Adrenal gland (tissue), 12 donors: ENCODE measurements around the gene CCNY. TPM values are rescaled to one million over a fixed set of nuclear protein-coding genes. Genes with fewer than 3 reads are reported as not detected.

ENCODE experiments used
- DNase-seq, 7 donors: peaks; one replicate each; pipeline ENCODE4 v3.0.0-alpha.2; 2019 to 2020
- H3K27ac ChIP-seq, 5 donors: fragments of 200-600 bp; sonication (generic) in 4 of 5; 1 replicate in 3 of 5; 2 replicates in 2 of 5; pipeline versions ENCODE4 v1.5.1 to v1.8.0; 2016 to 2020; ENCODE audit warnings: mild to moderate bottlenecking in 1 of 5
- H3K27me3 ChIP-seq: fragments of 200-600 bp; 2 replicates; pipeline ENCODE4 v1.8.0; 2021
- H3K36me3 ChIP-seq, 2 donors: fragments of 200-600 bp; replicated peaks in 1 of 2; 1 replicate in 1 of 2; 2 replicates in 1 of 2; pipeline versions ENCODE4 v1.5.1 to v1.8.0; 2018 to 2022
- H3K4me1 ChIP-seq, 2 donors: fragments of 200-600 bp; replicated peaks in 1 of 2; 1 replicate in 1 of 2; 2 replicates in 1 of 2; pipeline versions ENCODE4 v1.5.1 to v1.8.0; 2018 to 2021
- H3K4me3 ChIP-seq, 4 donors: fragments of 200-600 bp; sonication (generic) in 3 of 4; one replicate each; pipeline ENCODE4 v1.5.1; 2016 to 2018
- H3K9me3 ChIP-seq, 3 donors: fragments of 200-600 bp; sonication (generic) in 1 of 3; replicated peaks in 1 of 3; 1 replicate in 2 of 3; 2 replicates in 1 of 3; pipeline versions ENCODE4 v1.5.1 to v1.8.0; 2016 to 2021
- CTCF ChIP-seq, 6 experiments: fragments of 450-650 bp in 4 of 6; fragments of 200-600 bp in 2 of 6; sonication (generic) in 1 of 6; IDR thresholded peaks; 1 replicate in 5 of 6; 2 replicates in 1 of 6; pipeline versions ENCODE4 v1.5.1 to v1.8.0; 2016 to 2021; ENCODE audit warnings: antibody characterized with exemption in 6 of 6, mild to moderate bottlenecking in 2 of 6, moderate library complexity in 1 of 6
- POLR2A ChIP-seq, 2 donors: fragments of 450-650 bp; IDR thresholded peaks; one replicate each; pipeline ENCODE4 v1.6.1; 2017; ENCODE audit warnings: antibody characterized with exemption in 2 of 2, mild to moderate bottlenecking in 2 of 2, moderate library complexity in 1 of 2
- WGBS, 4 donors: extraction: QIAGEN DNeasy Blood & Tissue Kit in 2 of 4; methylation state at CpG; one replicate each; pipeline versions ENCODE4 v1.1.5 to v1.1.7; 2013 to 2017; 5-methylcytosine and 5-hydroxymethylcytosine counted together
- intact Hi-C, 2 donors: fragments of 100-400 bp; cut with DNase I; formaldehyde crosslinking; loops; one replicate each; pipeline versions ENCODE4 v1.14.1 to v1.15.0; 2022 to 2023
- polyA plus RNA-seq, 3 donors: library from polyadenylated mRNA; stranded (reverse); fragments of 200-250 nt in 2 of 3; fragments of 350-450 nt in 1 of 3; fragmentation: Illumina TruSeq in 1 of 3; extraction: RNeasy Lipid Tissue Mini Kit (QIAGEN cat#74804) in 1 of 3; gene quantifications; one replicate each; pipeline ENCODE4 v1.2.3, GENCODE V29; 2013 to 2014
- total RNA-seq, 9 donors: library from RNA; depleted of rRNA in 4 of 9; stranded (reverse); fragments of >200 nt in 4 of 9; fragments of 120-200 nt in 1 of 9; fragmentation: NEBNext Ultra II Directional in 1 of 9; extraction: Animal tissue kit (Norgen Biotek cat#: 25700) in 1 of 9; gene quantifications; one replicate each; pipeline versions ENCODE4 v1.1.0 to v1.2.4, GENCODE V29; 2013 to 2023
- donor health status: healthy with polysubstance abuse.
- donor health status: Bipolar disorder and iron deficiency.
- donor health status: DM: yes; HTN: yes; CAD: no.
- donor health status: DM: no; HTN: no; CAD: no.
- donor health status: DM: no; HTN: no; CAD: no.
- donor health status: DM: yes; HTN: yes; CAD: no.

The CCNY gene
- total and polyA plus RNA-seq, 12 donors: 18.3 to 87.0 (median 45.2) TPM

GRCh38 chr10:35464825-35465456, 128.6 kb downstream of the CCNY start:
- intact Hi-C loops: no loop called here
- no peaks in the 10 kb centered on the region for H3K27me3 ChIP-seq
- peaks cover 3 to 54% of the 10 kb centered on the region in 2 donors for H3K4me1 ChIP-seq
- H3K27ac ChIP-seq: no peak overlapping the region
- WGBS, 4 donors: 84 to 93% (median 86%) methylated on average over 11 of the region's 11 CpGs
- H3K4me3 ChIP-seq: no peak overlapping the region
- H3K9me3 ChIP-seq: no peaks in the 10 kb centered on the region
- no peaks in the 10 kb centered on the region for H3K36me3 ChIP-seq
- DNase-seq: no peak
- TF ChIP-seq CTCF (IDR thresholded peaks at IDR 0.05) (no peak), POLR2A (IDR thresholded peaks at IDR 0.05) (no peak)

GRCh38 chr10:35465673-35466072, 129.4 kb downstream of the CCNY start:
- Histone ChIP-seq H3K36me3 (no peaks in the 10 kb centered on the region), H3K4me3 (no peak overlapping the region), H3K9me3 (no peaks in the 10 kb centered on the region), H3K4me1 (peaks cover 3 to 51% of the 10 kb centered on the region in 2 donors), H3K27ac (no peak overlapping the region), H3K27me3 (no peaks in the 10 kb centered on the region)
- DNase-seq: no peak
- intact Hi-C loops: no loop called here
- 79 to 85% (median 83%) methylated on average over 5 of the region's 5 CpGs for WGBS, 4 donors
- no peak for TF ChIP-seq CTCF (IDR thresholded peaks at IDR 0.05)
- TF ChIP-seq POLR2A (IDR thresholded peaks at IDR 0.05): no peak

GRCh38 chr10:35466170-35466569, 129.9 kb downstream of the CCNY start:
- no peak overlapping the region for H3K27ac ChIP-seq
- peaks cover 3 to 46% of the 10 kb centered on the region in 2 donors for H3K4me1 ChIP-seq
- H3K9me3 ChIP-seq: no peaks in the 10 kb centered on the region
- intact Hi-C loops: no loop called here
- no peaks in the 10 kb centered on the region for H3K27me3 ChIP-seq
- no peaks in the 10 kb centered on the region for H3K36me3 ChIP-seq
- no peak for DNase-seq
- no peak overlapping the region for H3K4me3 ChIP-seq
- TF ChIP-seq CTCF (IDR thresholded peaks at IDR 0.05) (no peak), POLR2A (IDR thresholded peaks at IDR 0.05) (no peak)
- 69 to 96% (median 81%) methylated on average over 5 of the region's 5 CpGs for WGBS, 4 donors

GRCh38 chr10:35466661-35467060, 130.4 kb downstream of the CCNY start:
- Histone ChIP-seq H3K27me3 (no peaks in the 10 kb centered on the region), H3K36me3 (no peaks in the 10 kb centered on the region), H3K27ac (no peak overlapping the region), H3K9me3 (no peaks in the 10 kb centered on the region), H3K4me1 (peaks cover 3 to 43% of the 10 kb centered on the region in 2 donors), H3K4me3 (no peak overlapping the region)
- intact Hi-C loops: no loop called here
- WGBS, 4 donors: 86 to 98% (median 95%) methylated on average over 4 of the region's 4 CpGs
- no peak for TF ChIP-seq CTCF (IDR thresholded peaks at IDR 0.05)
- TF ChIP-seq POLR2A (IDR thresholded peaks at IDR 0.05): no peak
- no peak for DNase-seq
